Heart right ventricle (tissue), 16 donors: ENCODE results near the gene SLC2A4RG. TPM values are rescaled to one million over a fixed set of nuclear protein-coding genes. Genes with fewer than 3 reads are reported as not detected.

Source experiments
- ATAC-seq, 8 donors: fragments of 200-7000 bp; cut with Tn5 transposase; one replicate each; pipeline ENCODE4 v1.9.1; 2020; ENCODE audit warnings: mild to moderate bottlenecking in 8 of 8, moderate library complexity in 8 of 8, moderate number of reproducible peaks in 1 of 8
- DNase-seq, 2 donors: peaks; one replicate each; pipeline ENCODE4 v3.0.0-alpha.2; 2020
- H3K27ac ChIP-seq, 10 donors: fragments of 200-600 bp; sonication (generic) in 2 of 10; one replicate each; pipeline versions ENCODE4 v1.5.0 to v1.8.0; 2020 to 2022; ENCODE audit warnings: mild to moderate bottlenecking in 3 of 10
- H3K27me3 ChIP-seq, 7 donors: fragments of 200-600 bp; one replicate each; pipeline ENCODE4 v1.8.0; 2021 to 2022; ENCODE audit warnings: mild to moderate bottlenecking in 2 of 7
- H3K36me3 ChIP-seq, 9 donors: fragments of 200-600 bp; sonication (generic) in 1 of 9; one replicate each; pipeline versions ENCODE4 v1.5.0 to v1.8.0; 2020 to 2022; ENCODE audit warnings: mild to moderate bottlenecking in 2 of 9
- H3K4me1 ChIP-seq, 9 donors: fragments of 200-600 bp; sonication (generic) in 1 of 9; one replicate each; pipeline versions ENCODE4 v1.5.0 to v1.8.0; 2020 to 2022; ENCODE audit warnings: mild to moderate bottlenecking in 4 of 9
- H3K4me3 ChIP-seq, 10 donors: fragments of 200-600 bp; sonication (generic) in 2 of 10; one replicate each; pipeline versions ENCODE4 v1.5.0 to v1.8.0; 2020 to 2022; ENCODE audit warnings: mild to moderate bottlenecking in 7 of 10, moderate library complexity in 2 of 10
- H3K9me3 ChIP-seq, 11 donors: fragments of 200-600 bp in 10 of 11; sonication (generic) in 2 of 11; one replicate each; pipeline versions ENCODE4 v1.5.0 to v1.8.0; 2013 to 2022; ENCODE audit warnings: mild to moderate bottlenecking in 2 of 11, control low read depth in 1 of 11, moderate library complexity in 1 of 11
- CTCF ChIP-seq, 9 donors: fragments of 200-600 bp; sonication (generic) in 2 of 9; IDR thresholded peaks; one replicate each; pipeline versions ENCODE4 v1.5.0 to v1.8.0; 2021 to 2022; ENCODE audit warnings: antibody characterized with exemption in 9 of 9, mild to moderate bottlenecking in 5 of 9, moderate library complexity in 1 of 9
- WGBS, 2 donors: extraction: QIAGEN DNeasy Blood & Tissue Kit; methylation state at CpG; one replicate each; pipeline ENCODE4 v1.1.7; 2013; ENCODE audit warnings: inconsistent platforms in 1 of 2; 5-methylcytosine and 5-hydroxymethylcytosine counted together
- intact Hi-C, 10 donors: fragments of 100-400 bp; cut with DNase I; formaldehyde crosslinking; loops; one replicate each; pipeline versions ENCODE4 v1.11.1 to v1.14.2; 2022
- polyA plus RNA-seq, 2 donors: library from polyadenylated mRNA; stranded (reverse); fragments of 200-250 nt; gene quantifications; one replicate each; pipeline ENCODE4 v1.2.3, GENCODE V29; 2013
- total RNA-seq, 10 donors: library from RNA; stranded (reverse); fragmentation: NEBNext Ultra II Directional in 3 of 10; extraction: Animal tissue kit (Norgen Biotek cat#: 25700) in 3 of 10; gene quantifications; one replicate each; pipeline versions ENCODE4 v1.2.1 to v1.2.4, GENCODE V29; 2021 to 2023
- donor health status: Arrhythmogenic right ventricular cardiomyopathy.
- donor health status: ischemic (EF 13 %, LVEDD 7.1; RV severe dilation, severe dysfunction).
- donor health status: healthy with polysubstance abuse.
- donor health status: DM: no; HTN: yes; CAD: no.
- donor health status: DM: no; HTN: no; CAD: no.
- donor health status: ischemic (EF 25% LVEDD 6.9; RV normal size, moderate dysfunction).
- donor health status: ischemic (EF 25% LVEDD 5.7; RV mildly dilated, moderate dysfunction).
- donor health status: healthy.
- donor health status: DM: yes; HTN: yes; CAD: no.
- donor health status: Ischemic cardiomyopathy.
- donor health status: ischemic (EF 35%, LVEDD 5.7; RV mildly dilated, moderate dysfunction).
- donor health status: nonischemic (EF 11% LVEDD 7.7; RV severe dilation, severe dysfunction).
- donor health status: DM: yes; HTN: yes; CAD: no.
- donor health status: PGD.
- donor health status: ischemic (EF 29% LVEDD 5.4; RV normal size, mild dysfunction).
- donor health status: nonischemic (EF 23%, LVEDD 6.1; RV moderate dilation, normal function).

SLC2A4RG gene
- total and polyA plus RNA-seq, 12 donors: 36.3 to 114 (median 76.8) TPM

DNA sequence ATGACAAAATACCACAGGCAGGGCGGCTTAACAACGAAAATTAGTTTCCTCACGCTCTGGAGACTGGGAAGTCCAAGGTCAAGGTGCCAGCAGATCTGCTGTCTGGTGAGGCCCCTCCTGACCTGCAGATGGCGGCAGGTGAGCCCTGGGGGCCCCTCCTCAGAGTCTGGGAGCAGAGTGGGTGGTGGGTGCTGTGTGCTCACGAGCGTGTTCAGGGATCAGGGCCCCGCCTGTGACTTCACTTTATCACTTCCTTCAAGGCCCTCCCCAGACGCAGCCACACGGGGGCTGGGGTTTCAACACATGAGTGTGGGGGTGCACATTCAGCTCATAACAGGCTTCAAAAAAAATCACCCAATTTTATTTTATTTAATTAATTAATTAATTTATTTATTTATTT, 39.3 kb downstream of the SLC2A4RG start:
- DNase-seq: no peak
- no peak for ATAC-seq
- no peaks in the 10 kb centered on the region for H3K9me3 ChIP-seq
- peaks cover 0 to 33% (median 0%) of the 10 kb centered on the region in 9 donors for H3K36me3 ChIP-seq
- intact Hi-C loops: loop anchor here in 2 of 10 donors (10.0 kb wide), 1 partner anchor 196 kb away; the partner anchor contains the start of gene SAMD10 (in 2 of the 2)
- H3K27me3 ChIP-seq: no peaks in the 10 kb centered on the region
- peaks cover 0 to 22% (median 8%) of the 10 kb centered on the region in 9 donors for H3K4me1 ChIP-seq
- WGBS, 2 donors: 78 to 89% methylated on average over 9 of the region's 9 CpGs
- H3K4me3 ChIP-seq: no peak overlapping the region
- no peak overlapping the region for H3K27ac ChIP-seq
- TF ChIP-seq CTCF (IDR thresholded peaks at IDR 0.05): no peak

GRCh38 chr20:63781181-63781580, 41.6 kb downstream of the SLC2A4RG start:
- Histone ChIP-seq H3K4me1 (peaks cover 0 to 15% (median 6%) of the 10 kb centered on the region in 9 donors), H3K27ac (no peak overlapping the region), H3K4me3 (no peak overlapping the region), H3K27me3 (no peaks in the 10 kb centered on the region), H3K36me3 (peaks cover 0 to 20% (median 0%) of the 10 kb centered on the region in 9 donors), H3K9me3 (no peaks in the 10 kb centered on the region)
- intact Hi-C loops: loop anchor here in 5 of 10 donors (5.0 to 10.0 kb wide), 3 partner anchors 84 to 194 kb away; partner anchors contain the start of genes ABHD16B (in 2 of the 5), SAMD10 (in 2 of the 5) and TPD52L2 (in 2 of the 5)
- no peak for TF ChIP-seq CTCF (IDR thresholded peaks at IDR 0.05)
- no peak for ATAC-seq
- WGBS, 2 donors: 93 to 94% methylated on average over 14 of the region's 14 CpGs
- no peak for DNase-seq

DNA sequence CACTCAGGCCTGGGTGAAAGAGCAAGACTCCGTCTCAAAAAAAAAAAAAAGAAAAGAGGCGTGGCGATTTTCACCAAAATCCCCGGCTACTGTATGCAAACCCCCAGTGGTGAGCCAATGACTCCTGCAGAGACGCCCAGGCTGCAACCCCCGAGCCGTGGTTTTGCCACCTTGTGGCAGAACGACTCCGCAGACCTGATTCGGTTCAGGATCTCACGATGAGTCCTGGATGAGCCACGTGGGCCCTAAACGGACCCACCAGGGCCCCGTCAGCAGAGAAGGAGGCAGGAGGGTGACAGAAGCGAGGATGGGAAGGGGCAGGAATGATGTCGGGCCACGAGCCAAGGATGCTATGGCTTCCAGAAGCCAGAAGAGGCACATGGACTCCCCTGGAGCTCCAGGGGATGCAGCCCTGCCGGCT, 42.5 kb downstream of the SLC2A4RG start:
- no peaks in the 10 kb centered on the region for H3K27me3 ChIP-seq
- no peak overlapping the region for H3K4me3 ChIP-seq
- peaks cover 3 to 24% (median 15%) of the 10 kb centered on the region in 9 donors for H3K4me1 ChIP-seq
- intact Hi-C loops: loop anchor here in 5 of 10 donors (5.0 to 10.0 kb wide), 3 partner anchors 83 to 193 kb away; partner anchors contain the start of genes ABHD16B (in 2 of the 5), SAMD10 (in 2 of the 5) and TPD52L2 (in 2 of the 5)
- DNase-seq: no peak
- TF ChIP-seq CTCF (IDR thresholded peaks at IDR 0.05): no peak
- no peaks in the 10 kb centered on the region for H3K9me3 ChIP-seq
- WGBS, 2 donors: 77 to 78% methylated on average over 17 to 18 of the region's 18 CpGs
- no peak for ATAC-seq
- no peak overlapping the region for H3K27ac ChIP-seq
- peaks cover 0 to 24% (median 0%) of the 10 kb centered on the region in 9 donors for H3K36me3 ChIP-seq

GRCh38 chr20:63782521-63782971, 43.0 kb downstream of the SLC2A4RG start:
- Histone ChIP-seq H3K4me3 (no peak overlapping the region), H3K36me3 (peaks cover 0 to 29% (median under 1%) of the 10 kb centered on the region in 9 donors), H3K27ac (no peak overlapping the region), H3K9me3 (no peaks in the 10 kb centered on the region), H3K27me3 (no peaks in the 10 kb centered on the region), H3K4me1 (peaks cover 3 to 29% (median 20%) of the 10 kb centered on the region in 9 donors)
- no peak for ATAC-seq
- no peak for DNase-seq
- intact Hi-C loops: loop anchor here in 5 of 10 donors (5.0 to 10.0 kb wide), 3 partner anchors 82 to 192 kb away; partner anchors contain the start of genes ABHD16B (in 2 of the 5), SAMD10 (in 2 of the 5) and TPD52L2 (in 2 of the 5)
- TF ChIP-seq CTCF (IDR thresholded peaks at IDR 0.05): no peak
- WGBS, 2 donors: 90 to 92% methylated on average over 12 of the region's 12 CpGs
